Tongue (tissue), 3 donors: ENCODE results near the gene WNT9B. TPM values are rescaled to one million over a fixed set of nuclear protein-coding genes. Genes with fewer than 3 reads are reported as not detected.
"Not testable (repeated sequence)": the region's sequence is repeated elsewhere in the genome, so short reads cannot be mapped to it uniquely, and the experiment has no call there.

Source experiments
- DNase-seq: peaks from one replicate; pipeline ENCODE4 v3.0.0-alpha.2; 2015
- small RNA-seq: library from RNA; depleted of rRNA; stranded (forward); fragments of <200 nt; gene quantifications from one replicate; pipeline ENCODE3, GENCODE V24; 2014; ENCODE audit warnings: low replicate concordance
- total RNA-seq: library from RNA; depleted of rRNA; stranded (reverse); fragments of >200 nt; gene quantifications from one replicate; pipeline ENCODE4 v1.2.3, GENCODE V29; 2014

WNT9B gene
- total RNA-seq, 1 donor from 2014 or later = not detected

DNA sequence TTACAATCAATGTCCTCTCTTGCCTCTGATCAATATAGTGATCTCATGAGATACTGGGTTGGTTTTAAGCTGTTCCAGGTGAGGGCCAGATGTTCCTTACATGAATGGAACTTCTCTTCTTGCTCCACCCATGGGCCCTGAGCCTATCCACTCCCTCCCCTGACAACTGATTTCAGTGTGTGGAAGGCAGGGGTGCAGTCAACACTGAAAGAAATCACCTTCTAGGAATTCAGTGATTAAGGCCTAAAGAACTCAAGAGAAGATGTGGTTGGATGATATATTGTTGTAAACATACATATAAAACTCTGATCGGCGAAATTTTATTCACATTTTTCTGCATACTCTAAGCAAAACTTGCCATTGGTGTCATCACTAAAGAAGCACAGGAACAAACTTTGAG, 64.8 kb downstream of the WNT9B start:
- DNase-seq = no peak

DNA sequence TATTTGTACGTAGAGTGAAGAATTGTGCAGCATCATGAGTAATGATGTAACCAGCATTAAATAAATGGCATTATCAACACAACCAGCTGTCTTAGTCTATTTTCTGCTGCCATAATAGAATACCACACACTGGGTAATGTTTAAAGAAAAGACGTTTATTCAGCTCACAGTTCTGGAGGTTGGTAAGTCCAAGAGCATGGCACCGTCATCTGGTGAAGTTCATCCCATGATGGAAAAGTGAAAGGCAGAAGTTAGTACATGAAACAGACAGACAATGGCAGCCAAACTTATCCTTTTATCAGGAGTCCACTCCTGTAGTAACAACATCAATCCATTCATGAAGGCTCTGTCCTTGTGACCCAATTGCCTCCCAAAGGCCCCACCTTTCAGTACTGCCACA, 65.2 kb downstream of the WNT9B start:
- DNase-seq = no peak

DNA sequence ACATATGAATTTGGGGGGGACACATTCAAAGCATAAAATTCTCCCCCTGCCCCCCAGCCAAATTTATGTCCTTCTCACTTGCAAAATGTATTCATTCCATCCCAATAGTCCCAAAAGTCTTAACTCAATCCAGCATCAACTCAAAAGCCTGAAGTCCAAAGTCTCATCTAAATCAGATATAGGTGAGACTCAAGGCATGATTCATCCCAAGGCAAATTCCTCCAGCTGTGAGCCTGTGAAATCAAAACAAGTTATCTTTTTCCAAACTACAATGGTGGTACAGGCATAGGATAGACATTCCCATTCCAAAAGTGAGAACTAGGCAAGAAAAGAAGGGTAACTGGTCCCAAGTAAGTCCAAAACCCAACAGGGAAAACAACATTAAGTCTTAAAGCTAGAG, 65.7 kb downstream of the WNT9B start:
- DNase-seq = no peak

DNA sequence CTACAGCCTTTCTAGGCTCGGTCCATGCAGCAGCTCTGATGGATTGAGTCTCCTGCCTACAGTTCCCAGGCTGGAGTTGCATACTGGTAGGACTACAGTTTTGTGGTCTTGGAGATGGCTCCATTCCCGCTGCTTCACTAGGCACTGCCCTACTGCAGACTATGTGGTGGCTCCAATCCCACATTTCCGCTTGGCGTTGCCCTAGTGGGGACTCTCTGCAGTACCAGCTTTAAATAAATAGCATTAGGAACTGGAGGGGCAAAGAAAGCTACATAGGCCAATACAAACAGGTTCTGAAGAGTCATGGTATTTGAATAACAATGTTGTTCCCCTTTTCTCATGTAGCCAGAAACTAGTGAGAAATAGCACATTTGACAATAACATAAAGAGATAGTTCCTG, 66.1 kb downstream of the WNT9B start:
- no peak for DNase-seq

DNA sequence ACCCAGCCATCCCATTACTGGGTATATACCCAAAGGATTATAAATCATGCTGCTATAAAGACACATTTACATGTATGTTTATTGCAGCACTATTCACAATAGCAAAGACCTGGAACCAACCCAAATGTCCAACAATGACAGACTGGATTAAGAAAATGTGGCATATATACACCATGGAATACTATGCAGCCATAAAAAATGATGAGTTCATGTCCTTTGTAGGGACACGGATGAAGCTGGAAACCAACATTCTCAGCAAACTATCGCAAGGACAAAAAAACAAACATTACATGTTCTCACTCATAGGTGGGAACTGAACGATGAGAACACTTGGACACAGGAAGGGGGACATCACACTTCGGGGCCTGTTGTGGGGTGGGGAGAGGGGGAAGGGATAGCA, 70.6 kb downstream of the WNT9B start:
- DNase-seq = not testable (repeated sequence)

DNA sequence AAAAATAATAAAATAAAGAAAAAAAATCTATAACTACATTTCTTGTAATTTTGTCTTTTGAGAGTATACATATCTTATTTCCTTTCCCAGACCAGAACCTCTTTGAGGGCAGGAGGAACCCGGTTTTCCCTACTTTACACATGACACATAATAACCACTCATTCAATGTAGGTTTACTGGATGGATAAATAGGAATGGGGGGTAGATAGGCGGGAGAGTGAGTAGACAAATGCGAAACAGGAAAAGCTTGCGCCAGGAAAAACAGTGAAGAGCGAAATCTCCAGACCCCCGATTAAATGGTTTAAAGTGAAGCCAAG, 71.1 kb downstream of the WNT9B start:
- DNase-seq = no peak

DNA sequence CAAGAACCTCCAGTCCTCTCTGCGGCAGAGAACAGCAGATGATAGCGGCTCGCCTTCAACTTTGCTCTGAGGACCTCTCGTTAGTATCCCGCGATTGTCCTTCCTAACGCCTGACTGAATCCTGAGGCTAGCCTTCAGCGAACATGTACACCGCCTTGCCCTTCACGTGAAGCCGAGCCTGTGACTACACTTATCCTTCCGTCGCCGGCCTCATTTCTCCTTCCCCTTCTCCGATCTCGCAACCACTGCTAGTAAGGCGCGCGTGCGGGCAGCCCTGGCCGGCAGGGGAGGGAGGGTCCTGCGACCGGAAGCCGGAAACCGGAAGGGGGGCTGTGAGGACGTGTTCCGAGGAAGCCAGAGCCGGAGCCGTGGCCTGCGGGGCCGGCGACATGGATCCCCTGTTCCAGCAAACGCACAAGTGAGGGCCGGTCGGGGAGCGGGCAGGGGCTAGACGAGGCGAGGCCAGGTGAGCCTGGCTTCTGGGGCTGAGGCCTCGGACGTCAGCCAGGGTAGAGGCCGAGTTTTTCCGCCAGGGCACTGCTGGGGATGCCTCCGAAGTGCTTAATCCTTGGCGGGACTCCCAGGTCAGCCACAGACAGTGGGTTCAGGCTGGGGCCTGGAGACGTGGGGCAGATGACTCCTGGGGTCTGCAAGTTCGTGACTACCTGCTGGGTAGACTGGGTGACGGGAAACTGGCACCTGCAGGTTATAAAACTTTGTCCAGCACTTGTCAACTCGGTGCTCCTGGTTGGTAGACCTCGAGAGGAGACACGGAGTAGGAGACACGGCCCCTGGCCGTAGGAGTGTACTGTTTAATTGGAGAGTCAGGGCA, 71.6 kb downstream of the WNT9B start, which contains the start of gene GOSR2:
GOSR2 (plus strand) TSS at position 357 of the 832 bp plus-strand sequence; CDS start at position 390, 33 bp downstream.
- DNase-seq = peak; percentile 95

DNA sequence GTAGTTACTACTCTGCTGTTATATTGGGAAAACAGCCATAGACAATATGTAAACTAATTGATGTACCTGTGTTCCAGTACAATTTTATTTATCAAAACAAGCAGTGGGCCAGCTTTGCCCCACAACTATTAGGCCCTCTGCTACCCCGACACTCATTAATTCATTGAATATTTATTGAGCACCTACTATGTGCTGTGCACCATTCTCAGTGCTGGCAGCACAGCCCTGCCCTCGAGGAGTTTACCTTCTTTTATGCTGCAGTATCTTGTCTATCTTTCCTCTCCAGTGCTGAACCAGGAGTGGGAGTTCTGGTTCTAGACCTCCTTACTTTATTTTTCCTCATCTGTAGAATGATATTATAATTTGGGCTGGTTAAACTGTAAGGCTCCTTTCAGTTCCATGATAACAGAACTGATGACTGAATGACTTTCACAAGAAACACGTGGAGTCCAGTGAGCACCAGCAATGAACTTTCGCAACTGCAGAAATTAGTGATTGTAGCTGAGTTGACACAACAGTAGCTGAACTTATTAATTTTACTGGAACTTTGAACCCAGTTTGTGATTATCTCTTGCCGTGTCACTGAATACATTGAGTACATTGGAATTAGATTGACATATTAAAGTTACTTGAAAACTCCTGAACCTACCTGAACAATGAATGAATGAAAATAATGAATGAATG, 73.9 kb downstream of the WNT9B start:
- no peak for DNase-seq

DNA sequence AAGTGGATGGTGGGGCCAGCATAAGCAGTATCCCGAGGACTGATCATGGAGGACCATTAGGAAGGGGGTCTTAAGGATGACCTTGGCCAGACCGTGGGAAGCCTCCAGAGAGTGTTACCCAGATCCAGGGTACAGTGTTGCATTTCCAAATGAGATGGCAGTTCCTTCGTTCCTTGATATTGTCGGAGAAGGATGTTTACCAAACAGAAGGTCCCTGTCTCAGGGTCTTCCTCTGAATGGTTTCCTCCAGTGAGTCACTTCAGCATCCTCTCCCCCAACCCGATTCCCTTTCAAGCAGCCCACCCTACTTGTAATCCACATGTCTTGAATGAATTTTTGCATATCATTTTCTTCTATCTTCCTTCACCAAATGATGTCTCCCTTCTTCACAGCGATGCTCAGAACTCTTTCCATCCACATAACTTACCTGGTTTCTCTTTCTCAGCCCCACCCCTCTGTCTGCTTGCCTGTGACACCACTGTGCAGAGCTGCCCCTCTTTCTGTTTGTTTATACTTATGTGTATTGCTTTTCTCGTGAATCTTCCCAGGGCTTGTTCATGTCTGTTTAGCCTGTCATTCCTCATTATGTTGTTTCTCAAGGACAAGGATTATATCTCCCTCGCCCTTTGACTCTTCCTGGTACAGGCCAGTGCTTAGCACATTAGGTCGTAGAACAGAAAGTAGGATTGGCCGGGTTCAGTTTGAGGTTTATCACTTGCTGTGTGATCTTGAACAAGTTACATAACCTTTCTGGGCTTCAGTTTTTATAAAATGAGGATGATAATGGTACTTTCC, 77.3 kb downstream of the WNT9B start:
- DNase-seq = no peak

DNA sequence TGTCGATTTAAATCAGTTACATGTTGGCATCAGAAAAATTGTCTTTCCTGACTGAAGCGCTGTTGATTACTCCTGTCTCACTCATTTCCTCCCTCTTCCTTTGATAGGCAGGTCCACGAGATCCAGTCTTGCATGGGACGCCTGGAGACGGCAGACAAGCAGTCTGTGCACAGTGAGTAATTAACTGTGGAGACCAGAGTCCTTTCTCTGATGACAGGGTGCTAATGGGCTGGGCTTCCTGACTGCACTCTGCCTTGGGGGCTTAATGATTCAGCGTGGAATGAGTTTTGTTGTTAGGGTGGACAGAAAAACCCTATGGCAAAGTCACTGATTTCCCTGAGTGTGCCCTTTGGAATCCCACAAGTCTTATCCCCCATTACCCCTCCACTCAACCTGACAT, 78.0 kb downstream of the WNT9B start:
- DNase-seq = no peak

DNA sequence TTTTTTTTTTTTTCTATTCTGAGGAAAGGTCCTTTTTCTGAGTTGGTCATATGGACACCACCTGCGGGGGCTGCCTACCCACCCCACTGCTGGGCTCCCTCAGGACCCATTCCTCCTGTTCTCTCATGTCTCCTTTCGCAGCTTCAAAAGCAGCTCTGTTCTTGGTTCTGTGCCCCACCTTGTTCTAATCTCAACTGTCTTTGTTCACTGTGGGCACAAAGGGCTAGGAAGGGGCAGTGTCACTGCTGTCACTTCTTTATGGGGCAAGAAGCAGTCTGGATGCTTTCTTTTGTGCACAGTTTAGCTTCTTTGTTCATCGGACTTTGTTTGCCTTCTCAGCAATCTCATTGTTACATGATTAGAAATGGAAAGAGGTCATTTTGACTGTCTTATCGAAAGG, 78.7 kb downstream of the WNT9B start:
- no peak for DNase-seq

DNA sequence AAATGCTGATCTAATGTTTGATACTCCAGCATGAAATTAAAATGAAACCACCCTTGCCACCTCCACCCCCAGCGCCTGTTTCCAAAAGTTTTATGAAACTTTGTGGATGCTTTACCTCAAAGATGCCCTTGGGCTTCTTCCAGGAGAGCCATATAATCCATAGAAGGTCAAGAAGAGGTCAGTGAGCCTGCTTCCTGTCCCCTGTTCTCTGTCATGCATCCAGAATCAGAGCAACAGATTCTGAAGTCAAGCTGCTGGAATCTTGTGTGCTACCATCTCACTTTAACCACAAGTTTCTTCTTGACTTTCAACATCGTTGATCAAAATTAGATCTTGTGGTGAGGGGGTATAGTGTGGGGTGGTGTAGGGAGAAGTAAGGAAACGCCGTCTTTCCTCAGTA, 80.2 kb downstream of the WNT9B start:
- no peak for DNase-seq

DNA sequence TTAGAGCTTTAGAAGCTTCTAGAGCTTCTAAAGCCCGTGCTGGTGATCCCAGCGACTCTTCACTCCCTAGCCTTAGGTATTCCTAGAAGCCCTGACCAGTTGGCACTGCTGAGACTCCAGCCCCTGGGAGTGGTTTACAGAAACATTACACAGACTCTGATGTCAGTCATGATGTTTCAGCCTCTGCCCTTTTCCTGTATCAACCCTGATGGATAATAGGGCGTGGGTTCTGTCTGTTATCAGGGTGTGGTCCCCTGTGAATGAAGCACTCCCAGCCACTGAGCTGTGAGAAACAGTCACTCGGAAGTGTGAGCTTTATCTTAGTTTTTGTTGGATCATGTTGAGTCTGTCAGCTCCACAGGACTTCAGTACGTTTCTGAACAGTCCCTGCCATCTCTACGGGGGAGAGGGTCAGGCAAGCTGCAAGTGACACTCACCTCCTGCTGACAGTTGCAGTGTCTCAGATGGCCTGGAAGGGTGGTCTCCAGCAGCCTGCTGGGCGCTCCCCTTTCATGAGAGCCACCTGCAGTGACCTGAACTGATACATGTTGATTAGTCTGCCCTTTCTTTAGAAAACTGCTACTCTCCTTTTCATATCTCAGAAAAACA, 84.4 kb downstream of the WNT9B start:
- DNase-seq = no peak

Small RNA genes lying within 50 kb of the gene (small RNA-seq; reads per million reads assigned to genes)
- gene RNU6ATAC3P = not detected

Other genes with a start within 250 kb of the WNT9B start
- gene WNT3, start 32.9 kb upstream of the WNT9B start, total RNA-seq = 1.4 TPM
- 39.6 TPM for gene GOSR2, start 71.6 kb downstream of the WNT9B start, total RNA-seq
- 0.41 TPM for gene RPRML, start 127.7 kb downstream of the WNT9B start, total RNA-seq